Choroid plexus epithelial cell (primary cell): ENCODE measurements around the gene HAUS2.

ENCODE experiments used
- DNase-seq: peaks from one replicate; pipeline ENCODE4 v3.0.0-alpha.2; 2010; ENCODE audit warnings: low read depth
- H3K4me3 ChIP-seq: 2 replicates; pipeline ENCODE4 v1.5.1; 2011; ENCODE audit warnings: low read depth, mild to moderate bottlenecking, control low read depth, low read length, moderate library complexity
- TF ChIP-seq, protein P1 (sequence below): conservative IDR thresholded peaks from 2 replicates; pipeline ENCODE4 v1.5.1; 2011; ENCODE audit warnings: low read depth, mild to moderate bottlenecking, control low read depth, inconsistent platforms, low read length, moderate library complexity

Gene HAUS2

DNA sequence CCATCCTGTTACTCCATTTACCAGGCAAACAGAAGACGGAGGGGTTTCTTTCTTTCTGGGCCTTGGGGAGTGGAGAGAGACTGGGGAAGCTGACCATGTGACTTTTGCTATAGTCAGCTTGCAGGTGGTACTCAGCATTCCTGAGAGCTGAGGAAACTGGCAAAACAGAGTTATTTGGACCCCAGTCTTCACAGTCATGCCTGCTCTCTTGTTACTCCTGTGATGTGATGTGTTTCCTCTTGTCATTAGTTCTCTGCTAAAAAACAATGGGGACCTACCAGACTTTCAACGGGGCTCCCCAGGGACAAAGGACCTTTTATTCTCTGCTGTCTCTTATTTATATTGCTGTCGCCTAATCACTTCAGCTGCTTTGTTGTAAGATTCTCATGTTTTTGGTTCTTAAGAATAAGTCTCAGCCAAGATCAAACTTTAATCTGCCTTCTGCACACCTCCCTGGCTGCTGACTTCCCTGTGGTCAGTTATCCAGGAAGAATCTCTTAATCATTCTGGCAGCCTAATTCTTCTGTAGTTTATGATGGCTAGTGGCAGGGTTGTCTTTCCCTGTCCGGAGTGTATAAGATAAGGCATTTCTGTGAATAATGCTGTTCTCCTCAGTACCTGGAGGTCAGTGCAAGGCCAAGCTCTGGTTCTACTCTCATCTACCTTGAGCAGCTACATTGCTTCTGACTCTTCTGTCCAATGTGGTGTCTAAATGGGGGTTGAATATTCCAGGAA, 35.6 kb downstream of the HAUS2 start:
- no peak overlapping the region for H3K4me3 ChIP-seq
- TF ChIP-seq, protein P1, sequence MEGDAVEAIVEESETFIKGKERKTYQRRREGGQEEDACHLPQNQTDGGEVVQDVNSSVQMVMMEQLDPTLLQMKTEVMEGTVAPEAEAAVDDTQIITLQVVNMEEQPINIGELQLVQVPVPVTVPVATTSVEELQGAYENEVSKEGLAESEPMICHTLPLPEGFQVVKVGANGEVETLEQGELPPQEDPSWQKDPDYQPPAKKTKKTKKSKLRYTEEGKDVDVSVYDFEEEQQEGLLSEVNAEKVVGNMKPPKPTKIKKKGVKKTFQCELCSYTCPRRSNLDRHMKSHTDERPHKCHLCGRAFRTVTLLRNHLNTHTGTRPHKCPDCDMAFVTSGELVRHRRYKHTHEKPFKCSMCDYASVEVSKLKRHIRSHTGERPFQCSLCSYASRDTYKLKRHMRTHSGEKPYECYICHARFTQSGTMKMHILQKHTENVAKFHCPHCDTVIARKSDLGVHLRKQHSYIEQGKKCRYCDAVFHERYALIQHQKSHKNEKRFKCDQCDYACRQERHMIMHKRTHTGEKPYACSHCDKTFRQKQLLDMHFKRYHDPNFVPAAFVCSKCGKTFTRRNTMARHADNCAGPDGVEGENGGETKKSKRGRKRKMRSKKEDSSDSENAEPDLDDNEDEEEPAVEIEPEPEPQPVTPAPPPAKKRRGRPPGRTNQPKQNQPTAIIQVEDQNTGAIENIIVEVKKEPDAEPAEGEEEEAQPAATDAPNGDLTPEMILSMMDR = no peak
- DNase-seq = no peak

DNA sequence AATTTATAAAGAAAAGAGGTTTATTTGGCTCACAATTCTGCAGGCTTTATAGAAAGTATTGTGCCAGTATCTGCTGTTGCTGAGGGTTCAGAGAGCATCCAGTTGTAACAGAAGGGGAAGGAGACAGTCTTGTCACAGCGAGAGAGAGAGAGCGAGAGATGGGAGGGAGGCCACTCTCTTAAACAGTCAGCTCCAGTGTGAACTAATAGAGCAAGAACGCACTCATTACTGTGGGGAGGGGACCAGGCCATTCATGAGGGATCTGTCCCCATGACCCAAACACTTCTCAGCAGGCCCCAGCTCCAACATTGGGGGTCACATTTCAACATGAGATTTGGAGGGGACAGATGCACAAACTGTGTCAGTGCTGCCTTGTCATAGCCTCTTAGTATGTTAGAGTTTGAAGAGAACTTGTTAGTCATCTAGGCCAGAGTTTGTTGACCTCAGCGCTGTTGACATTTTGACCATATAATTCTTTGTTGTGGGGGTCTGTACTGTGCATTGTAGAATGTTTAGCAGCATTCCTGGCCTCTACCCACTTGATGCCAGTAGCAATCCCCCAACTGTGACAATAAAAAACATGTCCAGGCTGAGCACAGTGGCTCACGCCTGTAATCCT, 42.1 kb downstream of the HAUS2 start:
- H3K4me3 ChIP-seq = no peak overlapping the region
- TF ChIP-seq, protein P1 = no peak
- DNase-seq = no peak

DNA sequence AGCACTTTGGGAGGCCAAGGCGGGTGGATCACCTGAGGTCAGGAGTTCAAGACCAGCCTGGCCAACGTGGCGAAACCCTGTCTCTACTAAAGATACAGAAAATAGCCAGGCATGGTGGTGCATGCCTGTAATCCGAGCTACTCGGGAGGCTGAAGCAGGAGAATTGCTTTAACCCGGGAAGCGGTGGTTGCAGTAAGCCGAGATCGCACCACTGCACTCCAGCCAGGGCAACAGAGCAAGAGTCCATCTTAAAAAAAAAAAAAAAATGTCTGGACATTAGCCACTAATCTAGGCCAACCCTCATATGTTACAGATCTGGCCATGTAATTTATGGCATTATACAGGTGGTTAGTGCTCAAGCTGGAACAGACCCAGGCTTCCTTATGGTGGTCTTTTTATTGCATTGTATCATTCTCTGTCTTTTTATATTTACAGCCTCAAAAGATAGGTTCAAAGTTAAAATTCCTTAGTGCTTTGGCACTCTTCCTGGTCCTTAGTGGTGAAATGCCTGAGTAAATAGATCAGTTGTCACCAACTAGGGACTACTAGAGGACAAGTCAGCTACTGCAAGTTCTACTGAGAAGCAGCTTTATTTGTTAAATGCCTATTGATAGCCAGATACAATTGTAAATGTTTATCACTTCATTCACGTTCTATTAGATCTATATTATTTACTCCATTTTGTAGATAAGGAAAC, 42.7 kb downstream of the HAUS2 start:
- DNase-seq = peak; percentile 71
- no peak overlapping the region for H3K4me3 ChIP-seq
- TF ChIP-seq, protein P1 = peak; percentile 42

DNA sequence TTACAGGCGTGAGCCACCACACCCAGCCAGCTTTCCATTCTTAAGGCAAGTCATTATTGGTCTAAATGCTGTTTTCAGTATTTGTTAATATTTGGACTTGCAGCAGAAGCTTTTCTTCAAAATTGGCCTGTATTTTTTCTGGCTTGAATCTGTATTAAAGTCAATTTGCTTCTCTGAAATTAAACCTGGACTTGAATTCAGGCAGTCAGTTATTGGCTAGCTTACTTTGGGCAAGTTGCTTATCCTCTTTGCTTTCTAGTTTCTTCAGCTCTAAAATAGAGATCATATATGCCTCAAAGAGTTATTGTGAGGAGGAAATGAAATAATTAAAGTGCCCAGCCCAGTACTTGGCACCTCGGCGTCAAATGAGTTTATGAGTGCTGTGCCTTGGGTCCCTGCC, 44.1 kb downstream of the HAUS2 start:
- no peak for DNase-seq
- TF ChIP-seq, protein P1 = no peak
- no peak overlapping the region for H3K4me3 ChIP-seq

DNA sequence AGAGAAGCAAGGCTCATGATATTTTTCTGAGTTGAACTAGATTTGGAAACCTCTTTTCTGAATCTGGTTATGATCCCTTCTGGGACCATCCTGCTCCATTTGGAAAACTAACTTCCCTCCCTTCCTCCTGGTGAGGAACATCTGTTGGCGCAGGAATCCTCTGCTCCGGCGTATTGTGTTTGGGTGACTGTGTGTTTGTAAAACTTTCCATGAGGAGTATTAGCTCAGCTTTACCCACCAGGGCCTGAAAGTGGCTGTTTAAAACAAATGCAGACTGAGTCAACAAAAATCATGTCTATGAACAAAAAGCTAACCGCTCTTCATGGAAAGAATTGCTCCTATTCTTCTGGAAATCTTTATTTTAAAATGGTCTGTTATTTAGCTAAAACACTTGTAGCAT, 44.5 kb downstream of the HAUS2 start:
- TF ChIP-seq, protein P1 = no peak
- no peak for DNase-seq
- H3K4me3 ChIP-seq = no peak overlapping the region

DNA sequence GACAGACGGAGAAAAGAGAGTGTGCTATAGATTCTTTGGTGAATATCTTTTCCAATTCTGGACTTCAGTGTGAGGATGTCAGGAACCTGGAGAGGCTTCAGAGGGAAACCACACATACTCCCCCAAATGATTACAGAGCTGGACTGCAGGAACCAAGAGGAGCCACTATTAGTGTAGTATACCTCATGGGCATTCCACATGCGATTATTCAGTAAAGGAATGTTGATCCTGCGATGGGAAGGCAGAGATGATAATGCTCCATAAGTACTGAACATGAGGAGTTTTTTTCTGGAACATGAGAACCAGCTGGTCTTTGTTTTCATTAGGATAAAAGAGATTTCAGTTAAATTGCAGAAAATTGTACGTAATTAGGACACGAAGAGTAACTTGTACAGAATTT, 45.5 kb downstream of the HAUS2 start:
- no peak for DNase-seq
- H3K4me3 ChIP-seq = no peak overlapping the region
- TF ChIP-seq, protein P1 = no peak
